ENCODE measurements around the gene WDR33.
"Not testable (repeated sequence)": the region's sequence is repeated elsewhere in the genome, so short reads cannot be mapped to it uniquely, and the experiment has no call there.

WDR33 gene

GRCh38 chr2:127759931-127760330 lies 51.0 kb downstream of the WDR33 start:
- H3K79me2 ChIP-seq (ENCODE audit: insufficient read depth, low read depth), result no peaks in the 10 kb centered on the region
- no peaks in the 10 kb centered on the region for H3K27me3 ChIP-seq (ENCODE audit: insufficient read depth, low read depth)
- no peak overlapping the region for H3K4me3 ChIP-seq (IDR thresholded peaks at IDR 0.05; ENCODE audit: insufficient read depth, low read depth, low read length)
- no peak overlapping the region for H3K27ac ChIP-seq
- H2AFZ ChIP-seq (ENCODE audit: low read depth), result no peak overlapping the region
- no peaks in the 10 kb centered on the region for H4K20me1 ChIP-seq (ENCODE audit: insufficient read depth)
- no peak for TF ChIP-seq CTCF (conservative IDR thresholded peaks at IDR 0.05; ENCODE audit: low read depth, low read length)
- H3K36me3 ChIP-seq (ENCODE audit: insufficient read depth), result no peaks in the 10 kb centered on the region
- no peak overlapping the region for H3K4me2 ChIP-seq
- no peaks in the 10 kb centered on the region for H3K4me1 ChIP-seq (ENCODE audit: low read depth, poor library complexity, severe bottlenecking)
- H3K9ac ChIP-seq, result no peak overlapping the region

GRCh38 chr2:127754186-127754585 lies 56.8 kb downstream of the WDR33 start:
- Histone ChIP-seq H3K36me3 (ENCODE audit: insufficient read depth) (no peaks in the 10 kb centered on the region), H4K20me1 (ENCODE audit: insufficient read depth) (no peaks in the 10 kb centered on the region)

GRCh38 chr2:127753374-127753773 lies 57.6 kb downstream of the WDR33 start:
- Histone ChIP-seq H3K4me3 (IDR thresholded peaks at IDR 0.05; ENCODE audit: insufficient read depth, low read depth, low read length) (no peak overlapping the region), H3K79me2 (ENCODE audit: insufficient read depth, low read depth) (no peaks in the 10 kb centered on the region), H3K9ac (no peak overlapping the region), H3K4me1 (ENCODE audit: low read depth, poor library complexity, severe bottlenecking) (no peaks in the 10 kb centered on the region), H3K27ac (no peak overlapping the region), H3K36me3 (ENCODE audit: insufficient read depth) (no peaks in the 10 kb centered on the region), H2AFZ (ENCODE audit: low read depth) (no peak overlapping the region), H3K4me2 (no peak overlapping the region), H3K27me3 (ENCODE audit: insufficient read depth, low read depth) (no peaks in the 10 kb centered on the region), H4K20me1 (ENCODE audit: insufficient read depth) (no peaks in the 10 kb centered on the region)
- TF ChIP-seq CTCF (conservative IDR thresholded peaks at IDR 0.05; ENCODE audit: low read depth, low read length), result no peak

More at GRCh38 chr2:127754186-127754585, 56.8 kb downstream of the WDR33 start:
- no peak overlapping the region for H2AFZ ChIP-seq (ENCODE audit: low read depth)
- no peak overlapping the region for H3K27ac ChIP-seq
- TF ChIP-seq CTCF (conservative IDR thresholded peaks at IDR 0.05; ENCODE audit: low read depth, low read length), result no peak
- H3K4me3 ChIP-seq (IDR thresholded peaks at IDR 0.05; ENCODE audit: insufficient read depth, low read depth, low read length), result no peak overlapping the region
- H3K27me3 ChIP-seq (ENCODE audit: insufficient read depth, low read depth), result no peaks in the 10 kb centered on the region
- no peak overlapping the region for H3K9ac ChIP-seq
- no peak overlapping the region for H3K4me2 ChIP-seq
- no peaks in the 10 kb centered on the region for H3K4me1 ChIP-seq (ENCODE audit: low read depth, poor library complexity, severe bottlenecking)
- H3K79me2 ChIP-seq (ENCODE audit: insufficient read depth, low read depth), result no peaks in the 10 kb centered on the region

GRCh38 chr2:127749537-127749936 lies 61.4 kb downstream of the WDR33 start:
- not testable (repeated sequence) for H3K27me3 ChIP-seq (ENCODE audit: insufficient read depth, low read depth); H3K79me2 ChIP-seq (ENCODE audit: insufficient read depth, low read depth); H3K36me3 ChIP-seq (ENCODE audit: insufficient read depth); H4K20me1 ChIP-seq (ENCODE audit: insufficient read depth); H2AFZ ChIP-seq (ENCODE audit: low read depth); H3K9ac ChIP-seq; H3K27ac ChIP-seq; H3K4me1 ChIP-seq (ENCODE audit: low read depth, poor library complexity, severe bottlenecking); H3K4me2 ChIP-seq; H3K4me3 ChIP-seq (IDR thresholded peaks at IDR 0.05; ENCODE audit: insufficient read depth, low read depth, low read length)

- Histone ChIP-seq H3K27ac (no peak overlapping the region), H2AFZ (ENCODE audit: low read depth) (no peak overlapping the region), H3K27me3 (ENCODE audit: insufficient read depth, low read depth) (no peaks in the 10 kb centered on the region), H3K4me2 (no peak overlapping the region), H3K4me1 (ENCODE audit: low read depth, poor library complexity, severe bottlenecking) (peaks cover 24% of the 10 kb centered on the region), H3K9ac (no peak overlapping the region), H3K36me3 (ENCODE audit: insufficient read depth) (no peaks in the 10 kb centered on the region), H4K20me1 (ENCODE audit: insufficient read depth) (no peaks in the 10 kb centered on the region), H3K79me2 (ENCODE audit: insufficient read depth, low read depth) (no peaks in the 10 kb centered on the region), H3K4me3 (IDR thresholded peaks at IDR 0.05; ENCODE audit: insufficient read depth, low read depth, low read length) (no peak overlapping the region)
- TF ChIP-seq CTCF (conservative IDR thresholded peaks at IDR 0.05; ENCODE audit: low read depth, low read length), result no peak
Measured at GRCh38 chr2:127747621-127748020, 63.4 kb downstream of the WDR33 start.
